SU-DHL-6 (cell line): ENCODE measurements around the gene LRRC72.

Experiments
- CTCF ChIP-seq: fragments of 200-600 bp; sonication (generic); IDR thresholded peaks from one replicate; pipeline ENCODE4 v1.5.1; 2017; ENCODE audit warnings: antibody characterized with exemption, mild to moderate bottlenecking, low read length, moderate library complexity; ENCODE audit not compliant: insufficient read depth, poor library complexity, severe bottlenecking
- EZH2phosphoT487 ChIP-seq: fragments of 200-600 bp; sonication (generic), shearing (Covaris generic); conservative IDR thresholded peaks from 2 replicates; pipeline ENCODE4 v1.6.1; 2018; ENCODE audit warnings: mild to moderate bottlenecking, antibody characterized with exemption, low read length, moderate library complexity, mixed read lengths

GRCh38 chr7:16589881-16590280 is 63.3 kb downstream of the LRRC72 start:
- TF ChIP-seq CTCF, result no peak
- no peak for TF ChIP-seq EZH2phosphoT487
